Measurements from ENCODE around the gene SLC35C1. TPM values are rescaled to one million over a fixed set of nuclear protein-coding genes. Genes with fewer than 3 reads are reported as not detected.

SLC35C1 gene
- total RNA-seq, 1 experiment from 2014 or later = 10.4 TPM

DNA sequence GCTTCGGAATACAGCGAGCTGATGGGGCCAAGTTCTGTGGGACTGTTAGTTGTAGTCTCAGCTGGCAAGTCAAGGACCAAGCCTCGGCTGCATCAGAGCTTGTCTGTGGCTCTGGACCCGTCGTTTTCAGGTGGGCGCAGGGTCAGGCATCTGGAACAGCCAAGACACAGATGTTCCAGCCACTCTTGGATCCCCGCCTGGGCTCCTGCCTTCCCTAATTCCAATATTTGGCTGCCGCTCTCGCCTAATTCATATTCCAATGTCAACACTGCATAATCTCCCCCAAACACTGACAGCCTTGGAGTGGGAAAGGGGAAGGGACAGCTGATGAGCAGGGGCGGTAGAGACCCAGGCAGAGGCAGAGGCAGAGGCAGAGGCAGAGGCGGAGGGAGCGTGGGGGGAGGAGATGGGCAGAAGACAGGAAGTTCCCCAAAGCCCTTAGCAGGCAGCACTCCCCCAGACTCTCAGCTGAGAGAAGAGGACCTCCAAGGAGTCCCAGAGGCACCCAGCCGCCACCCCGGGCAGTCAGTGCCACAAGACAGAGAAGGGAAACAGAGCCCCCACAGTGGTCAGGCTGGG is 49.6 kb upstream of the SLC35C1 start (continued):
- no peak for TF ChIP-seq GABPB1 (CRISPR knock-in tag; IDR thresholded peaks at IDR 0.05)
- no peak for TF ChIP-seq TP53 (CRISPR knock-in tag; IDR thresholded peaks at IDR 0.05)
- TF ChIP-seq, protein P1, sequence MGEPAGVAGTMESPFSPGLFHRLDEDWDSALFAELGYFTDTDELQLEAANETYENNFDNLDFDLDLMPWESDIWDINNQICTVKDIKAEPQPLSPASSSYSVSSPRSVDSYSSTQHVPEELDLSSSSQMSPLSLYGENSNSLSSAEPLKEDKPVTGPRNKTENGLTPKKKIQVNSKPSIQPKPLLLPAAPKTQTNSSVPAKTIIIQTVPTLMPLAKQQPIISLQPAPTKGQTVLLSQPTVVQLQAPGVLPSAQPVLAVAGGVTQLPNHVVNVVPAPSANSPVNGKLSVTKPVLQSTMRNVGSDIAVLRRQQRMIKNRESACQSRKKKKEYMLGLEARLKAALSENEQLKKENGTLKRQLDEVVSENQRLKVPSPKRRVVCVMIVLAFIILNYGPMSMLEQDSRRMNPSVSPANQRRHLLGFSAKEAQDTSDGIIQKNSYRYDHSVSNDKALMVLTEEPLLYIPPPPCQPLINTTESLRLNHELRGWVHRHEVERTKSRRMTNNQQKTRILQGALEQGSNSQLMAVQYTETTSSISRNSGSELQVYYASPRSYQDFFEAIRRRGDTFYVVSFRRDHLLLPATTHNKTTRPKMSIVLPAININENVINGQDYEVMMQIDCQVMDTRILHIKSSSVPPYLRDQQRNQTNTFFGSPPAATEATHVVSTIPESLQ (CRISPR knock-in tag; IDR thresholded peaks at IDR 0.05) = no peak
- no peak for TF ChIP-seq IRF2 (CRISPR knock-in tag; IDR thresholded peaks at IDR 0.05; ENCODE audit: borderline replicate concordance, low read depth)
- no peak for TF ChIP-seq CBFB (CRISPR knock-in tag; IDR thresholded peaks at IDR 0.05; ENCODE audit: low read depth)

DNA sequence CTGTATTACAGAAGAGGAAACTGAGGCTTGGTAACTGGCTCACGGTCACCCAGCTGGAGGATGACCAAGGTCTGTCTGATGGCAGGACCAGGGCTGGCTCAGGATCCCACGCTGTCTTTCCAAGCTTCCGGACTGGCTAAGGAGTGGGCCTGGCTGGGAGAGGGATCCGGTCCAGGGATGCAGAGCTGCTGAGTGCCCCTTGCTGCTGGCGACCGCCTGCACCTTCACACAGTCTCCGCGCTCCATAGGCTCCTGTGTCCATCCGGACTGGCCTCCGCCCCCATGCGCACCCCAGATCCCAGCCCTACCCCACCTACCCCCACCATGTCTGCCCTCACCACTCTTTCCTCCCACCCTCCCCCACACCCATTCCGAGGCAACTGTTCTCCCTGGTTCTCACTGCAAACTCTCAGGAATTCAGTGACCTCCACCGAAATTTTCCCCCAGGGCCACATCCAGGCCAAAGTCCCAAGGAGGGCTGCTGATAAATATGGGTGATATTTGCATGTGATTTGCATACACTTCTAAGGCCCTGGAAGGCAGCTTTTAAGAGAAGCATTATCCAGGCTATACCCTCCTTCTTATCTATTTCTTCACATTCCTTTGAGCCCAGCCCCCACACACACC is 48.5 kb upstream of the SLC35C1 start:
- no peak for TF ChIP-seq FOXP1 (CRISPR knock-in tag; IDR thresholded peaks at IDR 0.05; ENCODE audit: borderline replicate concordance)
- TF ChIP-seq NFE2L1 (CRISPR knock-in tag; IDR thresholded peaks at IDR 0.05) = no peak
- no peak for TF ChIP-seq CREB1 (CRISPR knock-in tag; IDR thresholded peaks at IDR 0.05)
- TF ChIP-seq ZNF416 (CRISPR knock-in tag; IDR thresholded peaks at IDR 0.05) = no peak
- TF ChIP-seq, protein P2, sequence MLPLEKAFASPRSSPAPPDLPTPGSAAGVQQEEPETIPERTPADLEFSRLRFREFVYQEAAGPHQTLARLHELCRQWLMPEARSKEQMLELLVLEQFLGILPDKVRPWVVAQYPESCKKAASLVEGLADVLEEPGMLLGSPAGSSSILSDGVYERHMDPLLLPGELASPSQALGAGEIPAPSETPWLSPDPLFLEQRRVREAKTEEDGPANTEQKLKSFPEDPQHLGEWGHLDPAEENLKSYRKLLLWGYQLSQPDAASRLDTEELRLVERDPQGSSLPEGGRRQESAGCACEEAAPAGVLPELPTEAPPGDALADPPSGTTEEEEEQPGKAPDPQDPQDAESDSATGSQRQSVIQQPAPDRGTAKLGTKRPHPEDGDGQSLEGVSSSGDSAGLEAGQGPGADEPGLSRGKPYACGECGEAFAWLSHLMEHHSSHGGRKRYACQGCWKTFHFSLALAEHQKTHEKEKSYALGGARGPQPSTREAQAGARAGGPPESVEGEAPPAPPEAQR (CRISPR knock-in tag; IDR thresholded peaks at IDR 0.05) = no peak
- TF ChIP-seq ZNF671 (CRISPR knock-in tag; IDR thresholded peaks at IDR 0.05) = no peak
- no peak for TF ChIP-seq EMX1 (CRISPR knock-in tag; IDR thresholded peaks at IDR 0.05)
- TF ChIP-seq, protein P3, sequence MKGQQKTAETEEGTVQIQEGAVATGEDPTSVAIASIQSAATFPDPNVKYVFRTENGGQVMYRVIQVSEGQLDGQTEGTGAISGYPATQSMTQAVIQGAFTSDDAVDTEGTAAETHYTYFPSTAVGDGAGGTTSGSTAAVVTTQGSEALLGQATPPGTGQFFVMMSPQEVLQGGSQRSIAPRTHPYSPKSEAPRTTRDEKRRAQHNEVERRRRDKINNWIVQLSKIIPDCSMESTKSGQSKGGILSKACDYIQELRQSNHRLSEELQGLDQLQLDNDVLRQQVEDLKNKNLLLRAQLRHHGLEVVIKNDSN (CRISPR knock-in tag; IDR thresholded peaks at IDR 0.05) = no peak
- TF ChIP-seq, protein P4, sequence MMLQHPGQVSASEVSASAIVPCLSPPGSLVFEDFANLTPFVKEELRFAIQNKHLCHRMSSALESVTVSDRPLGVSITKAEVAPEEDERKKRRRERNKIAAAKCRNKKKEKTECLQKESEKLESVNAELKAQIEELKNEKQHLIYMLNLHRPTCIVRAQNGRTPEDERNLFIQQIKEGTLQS (CRISPR knock-in tag; conservative IDR thresholded peaks at IDR 0.05) = no peak
- no peak for TF ChIP-seq RORB (CRISPR knock-in tag; IDR thresholded peaks at IDR 0.05)
- no peak for TF ChIP-seq NFATC4 (CRISPR knock-in tag; IDR thresholded peaks at IDR 0.05)
- no peak for TF ChIP-seq CBFB (CRISPR knock-in tag; IDR thresholded peaks at IDR 0.05; ENCODE audit: low read depth)
- no peak for TF ChIP-seq ZNF423 (CRISPR knock-in tag; IDR thresholded peaks at IDR 0.05)
- no peak for TF ChIP-seq ATF1 (CRISPR knock-in tag; IDR thresholded peaks at IDR 0.05)
- TF ChIP-seq, protein P5, sequence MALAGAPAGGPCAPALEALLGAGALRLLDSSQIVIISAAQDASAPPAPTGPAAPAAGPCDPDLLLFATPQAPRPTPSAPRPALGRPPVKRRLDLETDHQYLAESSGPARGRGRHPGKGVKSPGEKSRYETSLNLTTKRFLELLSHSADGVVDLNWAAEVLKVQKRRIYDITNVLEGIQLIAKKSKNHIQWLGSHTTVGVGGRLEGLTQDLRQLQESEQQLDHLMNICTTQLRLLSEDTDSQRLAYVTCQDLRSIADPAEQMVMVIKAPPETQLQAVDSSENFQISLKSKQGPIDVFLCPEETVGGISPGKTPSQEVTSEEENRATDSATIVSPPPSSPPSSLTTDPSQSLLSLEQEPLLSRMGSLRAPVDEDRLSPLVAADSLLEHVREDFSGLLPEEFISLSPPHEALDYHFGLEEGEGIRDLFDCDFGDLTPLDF (CRISPR knock-in tag; IDR thresholded peaks at IDR 0.05) = no peak
- no peak for TF ChIP-seq ETV6 (CRISPR knock-in tag; IDR thresholded peaks at IDR 0.05)
- no peak for TF ChIP-seq GTF2I (CRISPR knock-in tag; conservative IDR thresholded peaks at IDR 0.05)
- no peak for TF ChIP-seq TEAD4 (CRISPR knock-in tag; IDR thresholded peaks at IDR 0.05)
- H3K27me3 Mint-ChIP-seq (ENCODE audit: low read depth) = no peaks in the 10 kb centered on the region; the same call in 1 of the 2 replicates
- CTCF ChIA-PET = interaction anchor here (1.4 to 6.3 kb wide), 4 partner anchors 15 to 416 kb away, joined by 4 to 69 read pairs (median 15); no protein-coding TSS in a partner anchor
- DNase-seq (ENCODE audit: low spot score) (no peak), ATAC-seq (no peak)
- H3K4me3 Mint-ChIP-seq = no peak overlapping the region
- POLR2A ChIA-PET = no interaction called here
- no peaks in the 10 kb centered on the region for H3K9me3 Mint-ChIP-seq
- H3K36me3 Mint-ChIP-seq = no peaks in the 10 kb centered on the region
- H3K27ac Mint-ChIP-seq = no peak overlapping the region
- peaks cover 27% of the 10 kb centered on the region for H3K4me1 Mint-ChIP-seq

Data from WTC11 (cell line).